AG04449 (cell line): ENCODE results near the gene VCP.

Source experiments
- CTCF ChIA-PET: fragments of 350-600 bp; formaldehyde crosslinking; extraction: SDS; loops from one replicate; lab custom pipeline; 2021; ENCODE audit warnings: antibody characterized with exemption; lab: Yijun Ruan, JAX
- POLR2A ChIA-PET: fragments of 400-600, 350-600 bp; formaldehyde crosslinking; extraction: SDS; loops from one replicate; lab custom pipeline; 2020; ENCODE audit warnings: antibody characterized with exemption, inconsistent platforms; lab: Yijun Ruan, JAX
- DNase-seq: peaks from one replicate; pipeline ENCODE4 v3.0.0-alpha.2; 2010; ENCODE audit warnings: low read depth, low spot score
- H3K4me3 ChIP-seq: 2 replicates; pipeline ENCODE4 v1.5.1; 2011; ENCODE audit warnings: low read depth, mild to moderate bottlenecking, control low read depth, low read length
- CTCF ChIP-seq: IDR thresholded peaks from one replicate; pipeline ENCODE4 v1.5.1; 2011; ENCODE audit warnings: mild to moderate bottlenecking, moderate library complexity, low read length, control low read depth, inconsistent platforms; ENCODE audit not compliant: insufficient read depth; ENCODE audit errors: missing control alignments

VCP gene

GRCh38 chr9:35096035-35096849, 23.8 kb upstream of the VCP start, which contains the start of gene PIGO:
Gene PIGO (minus strand): TSS chr9:35096591. CDS start chr9:35095565, 1,026 bp downstream.
- TF ChIP-seq CTCF: peak; percentile 97
- H3K4me3 ChIP-seq: peak within 1 kb of the TSS; percentile 99
- ChIA-PET CTCF (interaction anchor here (0.6 to 8.7 kb wide), 37 partner anchors 10 to 551 kb away, joined by 3 to 209 read pairs (median 4); partner anchors contain the start of genes ATOSB, FANCG, STOML2 and UNC13B), POLR2A (interaction anchor here (0.9 to 1.7 kb wide), 4 partner anchors 15 to 197 kb away, joined by 3 to 11 read pairs (median 6); partner anchors contain the start of genes FANCG and VCP)
- no peak for DNase-seq

DNA sequence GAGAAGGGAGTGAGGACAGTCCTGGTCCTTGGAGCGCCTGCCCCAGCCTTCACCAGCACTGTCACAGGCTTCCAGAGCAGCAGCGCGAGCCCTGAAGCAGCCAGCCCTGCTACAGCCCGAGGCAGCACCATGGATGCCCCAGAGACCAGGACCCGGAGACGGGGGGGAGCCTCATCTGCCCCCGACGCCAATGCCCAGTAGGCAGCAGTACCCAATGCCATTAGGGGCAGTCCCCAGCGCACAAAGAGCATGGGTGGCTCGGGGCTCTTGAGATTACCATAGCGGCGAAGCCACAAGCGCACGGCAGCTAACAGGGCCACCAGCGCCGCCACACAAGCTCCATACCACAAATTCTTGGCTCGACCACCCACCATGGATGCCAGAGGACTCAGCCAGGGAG, 19.1 kb upstream of the VCP start:
- CTCF ChIA-PET: interaction anchor here (0.9 to 8.7 kb wide), 3 partner anchors 9 to 195 kb away, joined by 5 to 209 read pairs (median 14); partner anchors contain the start of gene STOML2
- TF ChIP-seq CTCF: no peak
- no peak for DNase-seq
- H3K4me3 ChIP-seq: no peak overlapping the region
- POLR2A ChIA-PET: interaction anchor here (1.9 kb wide), 1 partner anchor 12 kb away, joined by 8 read pairs; the partner anchor contains the start of gene FANCG

DNA sequence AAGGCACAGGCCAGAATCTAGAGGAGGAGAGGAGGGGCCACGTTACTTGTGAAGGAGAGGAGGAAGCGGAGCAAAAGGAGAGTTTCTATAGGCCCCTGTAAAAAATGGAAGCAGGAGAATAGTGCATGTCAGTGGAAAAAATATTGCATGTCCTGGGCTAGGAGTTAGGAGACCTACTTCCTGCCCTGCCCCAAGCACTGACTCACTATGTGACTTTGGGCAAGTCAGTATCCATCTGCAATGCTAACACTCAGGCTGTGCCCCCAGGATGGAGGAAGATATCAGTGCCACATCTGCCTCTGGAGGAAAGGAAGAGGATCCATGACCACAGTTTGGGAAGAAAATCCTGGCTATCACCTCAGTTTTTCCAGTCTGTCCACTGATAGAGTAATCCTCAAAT, 17.0 kb upstream of the VCP start:
- no peak overlapping the region for H3K4me3 ChIP-seq
- ChIA-PET POLR2A (no interaction called here), CTCF (no interaction called here)
- no peak for DNase-seq
- TF ChIP-seq CTCF: no peak

DNA sequence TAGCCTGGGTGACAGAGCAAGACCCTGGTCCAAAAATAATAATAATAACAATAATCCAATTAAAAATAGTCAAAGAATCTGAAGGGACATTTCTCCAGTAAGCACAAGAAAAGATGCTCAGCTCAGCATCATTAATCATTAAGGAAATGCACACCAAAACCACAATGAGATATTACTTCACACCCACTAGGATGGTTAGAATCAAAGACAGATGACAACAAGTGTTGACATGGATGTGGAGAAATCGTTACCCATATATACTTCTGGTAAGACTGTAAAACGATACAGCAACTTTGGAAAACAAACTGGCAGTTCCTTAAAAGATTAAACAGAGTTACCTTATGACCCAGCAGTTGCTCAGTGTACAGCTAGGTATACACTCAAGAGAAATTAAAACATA, 12.7 kb upstream of the VCP start:
- CTCF ChIA-PET: interaction anchor here (1.2 to 3.8 kb wide), 3 partner anchors 11 to 185 kb away, joined by 4 to 47 read pairs (median 6); partner anchors contain the start of gene PIGO
- POLR2A ChIA-PET: no interaction called here
- no peak overlapping the region for H3K4me3 ChIP-seq
- no peak for TF ChIP-seq CTCF
- no peak for DNase-seq

GRCh38 chr9:35079426-35080341, 7.3 kb upstream of the VCP start, which contains the start of gene FANCG:
Gene FANCG (minus strand): TSS chr9:35079942. CDS start chr9:35079524, 418 bp downstream.
- POLR2A ChIA-PET: interaction anchor here (0.6 to 2.2 kb wide), 11 partner anchors 8 to 35 kb away, joined by 3 to 10 read pairs (median 4); partner anchors contain the start of genes PIGO and STOML2
- peak within 1 kb of the TSS; percentile 89 for H3K4me3 ChIP-seq
- no peak for TF ChIP-seq CTCF
- CTCF ChIA-PET: interaction anchor here (0.9 to 9.2 kb wide), 6 partner anchors 9 to 180 kb away, joined by 3 to 127 read pairs (median 8); partner anchors contain the start of genes PIGO and STOML2
- DNase-seq: peak; percentile 57
